Esophagus squamous epithelium (tissue), 5 donors: ENCODE data around the gene SEMA7A. TPM values are rescaled to one million over a fixed set of nuclear protein-coding genes. Genes with fewer than 3 reads are reported as not detected.

Source experiments
- DNase-seq: peaks from one replicate; lab custom pipeline; 2025; lab: John Stamatoyannopoulos, UW
- H3K27ac ChIP-seq, 4 donors: fragments of 200-600 bp; sonication (generic); one replicate each; pipeline ENCODE4 v1.5.1; 2016 to 2019; ENCODE audit warnings: mild to moderate bottlenecking in 1 of 4
- H3K27me3 ChIP-seq, 4 donors: fragments of 200-600 bp; sonication (generic); 1 replicate in 3 of 4; 2 replicates in 1 of 4; pipeline versions ENCODE4 v1.5.1 to v1.6.0; 2017 to 2021; ENCODE audit warnings: antibody characterized with exemption in 1 of 4
- H3K36me3 ChIP-seq, 3 donors: fragments of 200-600 bp; sonication (generic); one replicate each; pipeline ENCODE4 v1.5.1; 2016 to 2019
- H3K4me1 ChIP-seq, 3 donors: fragments of 200-600 bp; sonication (generic); one replicate each; pipeline ENCODE4 v1.5.1; 2017 to 2019
- H3K4me3 ChIP-seq, 4 donors: fragments of 200-600 bp; sonication (generic); 1 replicate in 3 of 4; 2 replicates in 1 of 4; pipeline ENCODE4 v1.5.1; 2016 to 2019; ENCODE audit warnings: mild to moderate bottlenecking in 2 of 4, moderate library complexity in 1 of 4
- H3K9me3 ChIP-seq, 3 donors: fragments of 200-600 bp; sonication (generic); one replicate each; pipeline ENCODE4 v1.5.1; 2016 to 2019
- POLR2A ChIP-seq, 4 donors: fragments of 450-650 bp; IDR thresholded peaks; one replicate each; pipeline ENCODE4 v1.6.1; 2017; ENCODE audit warnings: antibody characterized with exemption in 4 of 4, mild to moderate bottlenecking in 4 of 4, moderate library complexity in 3 of 4
- WGBS, 2 donors: methylation state at CpG; one replicate each; pipeline ENCODE4 v1.1.5; 2018; 5-methylcytosine and 5-hydroxymethylcytosine counted together
- intact Hi-C: fragments of 100-400 bp; cut with DNase I; formaldehyde crosslinking; loops from one replicate; pipeline ENCODE4 v1.15.0; 2022
- total RNA-seq, 4 donors: library from RNA; depleted of rRNA; stranded (reverse); fragments of >200 nt; gene quantifications; one replicate each; pipeline ENCODE4 v1.1.0, GENCODE V29; 2016
- TF ChIP-seq, protein P1 (sequence below), 6 experiments: fragments of 450-650 bp in 4 of 6; fragments of 200-600 bp in 2 of 6; sonication (generic) in 2 of 6; IDR thresholded peaks; one replicate each; pipeline ENCODE4 v1.5.1; 2016 to 2019; ENCODE audit warnings: antibody characterized with exemption in 6 of 6, mild to moderate bottlenecking in 4 of 6, moderate library complexity in 4 of 6
- donor health status: DM: yes; HTN: yes; CAD: no.

SEMA7A gene
- total RNA-seq, 4 donors from 2014 or later: 1.2 to 7.5 (median 2.9) TPM

DNA sequence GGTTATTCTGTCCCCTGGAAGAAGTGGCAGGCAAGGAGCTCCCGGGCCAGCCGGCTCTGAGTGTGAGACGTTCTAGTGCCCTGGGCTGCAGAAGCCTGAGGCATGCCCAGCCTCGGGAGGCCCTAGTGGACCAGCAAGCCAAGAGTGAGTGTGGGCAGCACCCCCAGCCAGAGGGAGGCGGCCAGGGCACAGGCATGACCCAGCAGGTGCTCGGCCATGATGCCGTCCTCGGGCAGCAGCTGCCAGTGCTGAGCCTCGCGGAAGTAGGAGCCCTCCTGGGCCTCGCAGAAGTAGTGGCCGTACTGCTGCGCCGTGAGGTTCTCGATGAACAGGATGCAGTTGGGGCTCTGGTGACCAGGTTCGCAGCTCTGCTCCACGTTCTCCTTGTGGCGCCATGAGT lies 23.3 kb downstream of the SEMA7A start:
- H3K36me3 ChIP-seq: peaks cover 0 to 7% (median 0%) of the 10 kb centered on the region in 3 donors
- intact Hi-C loops: no loop called here
- DNase-seq: no peak
- no peaks in the 10 kb centered on the region for H3K4me1 ChIP-seq
- no peaks in the 10 kb centered on the region for H3K9me3 ChIP-seq
- H3K27ac ChIP-seq: no peak overlapping the region
- WGBS, 2 donors: 98% methylated on average over 11 of the region's 18 CpGs; no CpG with 5 or more reads in 1 of the 2 donors
- H3K27me3 ChIP-seq: peaks cover 0 to 23% (median 0%) of the 10 kb centered on the region in 4 donors
- no peak overlapping the region for H3K4me3 ChIP-seq
- TF ChIP-seq, protein P1, sequence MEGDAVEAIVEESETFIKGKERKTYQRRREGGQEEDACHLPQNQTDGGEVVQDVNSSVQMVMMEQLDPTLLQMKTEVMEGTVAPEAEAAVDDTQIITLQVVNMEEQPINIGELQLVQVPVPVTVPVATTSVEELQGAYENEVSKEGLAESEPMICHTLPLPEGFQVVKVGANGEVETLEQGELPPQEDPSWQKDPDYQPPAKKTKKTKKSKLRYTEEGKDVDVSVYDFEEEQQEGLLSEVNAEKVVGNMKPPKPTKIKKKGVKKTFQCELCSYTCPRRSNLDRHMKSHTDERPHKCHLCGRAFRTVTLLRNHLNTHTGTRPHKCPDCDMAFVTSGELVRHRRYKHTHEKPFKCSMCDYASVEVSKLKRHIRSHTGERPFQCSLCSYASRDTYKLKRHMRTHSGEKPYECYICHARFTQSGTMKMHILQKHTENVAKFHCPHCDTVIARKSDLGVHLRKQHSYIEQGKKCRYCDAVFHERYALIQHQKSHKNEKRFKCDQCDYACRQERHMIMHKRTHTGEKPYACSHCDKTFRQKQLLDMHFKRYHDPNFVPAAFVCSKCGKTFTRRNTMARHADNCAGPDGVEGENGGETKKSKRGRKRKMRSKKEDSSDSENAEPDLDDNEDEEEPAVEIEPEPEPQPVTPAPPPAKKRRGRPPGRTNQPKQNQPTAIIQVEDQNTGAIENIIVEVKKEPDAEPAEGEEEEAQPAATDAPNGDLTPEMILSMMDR (IDR thresholded peaks at IDR 0.05): no peak
- TF ChIP-seq POLR2A (IDR thresholded peaks at IDR 0.05): no peak

DNA sequence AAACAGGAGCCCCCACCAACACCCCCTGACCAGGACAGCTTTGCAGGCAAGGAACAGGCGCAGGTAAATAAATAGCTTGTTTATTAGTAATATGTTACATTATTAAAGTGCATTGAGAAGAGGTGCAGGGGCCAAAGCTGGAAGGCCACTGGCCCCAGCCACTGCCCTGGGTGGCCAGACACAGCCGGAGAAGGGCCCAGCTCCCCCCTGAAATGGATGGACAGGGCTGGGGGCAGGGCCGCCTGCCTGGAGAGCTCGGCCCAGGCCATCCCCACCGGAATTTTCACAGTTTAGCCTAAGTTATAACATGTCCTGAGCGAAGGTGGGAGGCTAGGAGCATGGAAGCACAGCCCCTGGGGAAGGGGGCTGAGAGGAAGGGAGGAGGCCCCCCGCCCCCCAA lies 24.5 kb downstream of the SEMA7A start:
- no peaks in the 10 kb centered on the region for H3K9me3 ChIP-seq
- WGBS, 2 donors: 79 to 100% methylated on average over 1 to 7 of the region's 7 CpGs
- DNase-seq: no peak
- H3K4me3 ChIP-seq: no peak overlapping the region
- H3K27me3 ChIP-seq: peaks cover 0 to 29% (median 0%) of the 10 kb centered on the region in 4 donors
- H3K36me3 ChIP-seq: peaks cover 0 to 6% (median 0%) of the 10 kb centered on the region in 3 donors
- intact Hi-C loops: no loop called here
- TF ChIP-seq, protein P1 (IDR thresholded peaks at IDR 0.05): no peak
- TF ChIP-seq POLR2A (IDR thresholded peaks at IDR 0.05): no peak
- no peaks in the 10 kb centered on the region for H3K4me1 ChIP-seq
- H3K27ac ChIP-seq: no peak overlapping the region

DNA sequence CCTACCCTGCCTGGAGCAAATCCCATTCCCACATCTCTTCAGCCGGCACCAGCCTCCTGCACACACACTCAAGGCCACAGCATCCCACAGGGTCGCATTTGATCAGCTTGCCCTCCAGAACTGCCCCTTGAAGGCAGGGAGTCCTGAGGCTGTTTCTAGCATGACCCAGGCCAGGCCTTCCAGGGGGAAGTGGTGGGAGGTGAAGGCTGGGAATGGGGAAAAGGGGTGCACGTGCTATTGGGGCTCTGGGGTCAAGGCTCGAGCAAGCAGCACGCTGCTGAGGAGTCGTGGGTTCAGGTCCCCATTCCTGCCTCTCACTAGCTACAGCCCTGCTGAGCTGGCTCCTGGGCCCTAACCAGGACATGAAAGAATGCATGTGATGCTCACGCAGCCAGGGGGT lies 24.9 kb downstream of the SEMA7A start:
- peaks cover 0 to 32% (median 0%) of the 10 kb centered on the region in 4 donors for H3K27me3 ChIP-seq
- H3K4me3 ChIP-seq: no peak overlapping the region
- H3K36me3 ChIP-seq: peaks cover 0 to 6% (median 0%) of the 10 kb centered on the region in 3 donors
- H3K4me1 ChIP-seq: peaks cover 0 to 2% (median 0%) of the 10 kb centered on the region in 3 donors
- whole genome bisulfite sequencing, 2 donors: 80 to 82% methylated on average over 3 to 6 of the region's 7 CpGs
- no peak for DNase-seq
- intact Hi-C loops: no loop called here
- no peak overlapping the region for H3K27ac ChIP-seq
- H3K9me3 ChIP-seq: no peaks in the 10 kb centered on the region
- TF ChIP-seq, protein P1 (IDR thresholded peaks at IDR 0.05): no peak
- TF ChIP-seq POLR2A (IDR thresholded peaks at IDR 0.05): no peak

DNA sequence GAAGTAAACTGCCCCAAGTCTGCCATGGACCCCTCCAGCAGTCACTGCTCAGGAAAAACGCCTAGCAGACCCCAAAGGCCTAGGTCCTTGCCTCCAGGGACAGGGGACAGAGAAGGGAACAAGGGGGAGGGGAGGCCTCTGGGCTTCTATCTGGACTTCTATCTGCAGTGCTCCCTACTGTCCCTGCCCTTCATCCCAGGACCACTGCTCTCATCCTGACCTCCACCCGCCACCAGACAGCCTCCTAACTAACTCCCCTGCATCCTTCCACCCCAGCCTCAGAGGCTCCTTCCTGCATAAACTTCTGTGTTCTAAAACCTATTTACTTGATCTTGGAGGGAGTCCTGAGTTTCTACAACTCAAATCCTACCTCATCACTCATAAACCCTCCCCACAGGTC lies 25.4 kb downstream of the SEMA7A start:
- intact Hi-C loops: no loop called here
- Histone ChIP-seq H3K27me3 (peaks cover 0 to 37% (median 0%) of the 10 kb centered on the region in 4 donors), H3K36me3 (peaks cover 0 to 6% (median 0%) of the 10 kb centered on the region in 3 donors), H3K4me1 (peaks cover 0 to 7% (median 0%) of the 10 kb centered on the region in 3 donors), H3K4me3 (no peak overlapping the region), H3K27ac (no peak overlapping the region), H3K9me3 (no peaks in the 10 kb centered on the region)
- WGBS, 2 donors: 71 to 75% methylated on average over 2 of the region's 2 CpGs
- TF ChIP-seq, protein P1 (IDR thresholded peaks at IDR 0.05): no peak
- TF ChIP-seq POLR2A (IDR thresholded peaks at IDR 0.05): no peak
- DNase-seq: no peak

DNA sequence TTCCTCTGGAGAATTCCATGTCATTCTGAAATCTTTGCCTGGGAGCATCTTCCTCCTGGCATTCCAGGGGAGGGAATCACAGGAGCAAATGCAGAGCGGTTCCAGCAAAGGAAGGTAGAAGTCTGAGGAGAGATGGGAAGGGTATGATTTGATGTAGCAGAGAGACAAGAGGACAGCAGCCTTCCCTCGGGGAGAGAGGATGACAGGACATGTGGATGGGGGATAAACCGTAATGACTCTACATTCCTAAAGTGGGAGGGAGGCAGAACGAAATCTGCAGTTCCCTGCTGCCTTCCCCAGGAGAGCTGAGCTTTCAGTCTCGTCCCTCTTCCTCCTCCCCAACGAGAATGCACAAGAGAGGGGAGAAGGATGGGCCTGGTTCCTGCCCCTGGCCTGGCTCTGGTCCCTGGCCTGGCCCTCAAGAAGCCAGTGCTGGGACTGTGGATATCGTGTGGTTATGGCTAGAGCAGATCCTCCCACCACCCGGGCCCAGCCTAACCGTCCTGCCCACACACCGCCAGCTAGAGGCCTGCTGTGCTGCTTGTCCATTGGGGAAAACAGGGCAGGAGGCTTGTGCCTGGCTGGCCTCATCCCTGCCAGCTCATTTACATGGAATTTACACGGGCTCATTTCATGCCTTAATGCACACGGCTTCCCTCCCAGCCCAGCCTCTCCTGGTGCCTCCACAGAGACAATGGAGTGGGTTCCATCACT lies 26.6 kb downstream of the SEMA7A start:
- peaks cover 0 to 48% (median 0%) of the 10 kb centered on the region in 4 donors for H3K27me3 ChIP-seq
- H3K27ac ChIP-seq: no peak overlapping the region
- H3K9me3 ChIP-seq: no peaks in the 10 kb centered on the region
- TF ChIP-seq POLR2A (IDR thresholded peaks at IDR 0.05): no peak
- TF ChIP-seq, protein P1 (IDR thresholded peaks at IDR 0.05): no peak
- H3K4me3 ChIP-seq: no peak overlapping the region
- DNase-seq: no peak
- peaks cover 3 to 19% (median 3%) of the 10 kb centered on the region in 3 donors for H3K4me1 ChIP-seq
- 49 to 61% methylated on average over 6 to 7 of the region's 12 CpGs for WGBS, 2 donors
- intact Hi-C loops: no loop called here
- H3K36me3 ChIP-seq: peaks cover 0 to 6% (median 0%) of the 10 kb centered on the region in 3 donors
